ENCODE data around the gene AVPR2.

DNA sequence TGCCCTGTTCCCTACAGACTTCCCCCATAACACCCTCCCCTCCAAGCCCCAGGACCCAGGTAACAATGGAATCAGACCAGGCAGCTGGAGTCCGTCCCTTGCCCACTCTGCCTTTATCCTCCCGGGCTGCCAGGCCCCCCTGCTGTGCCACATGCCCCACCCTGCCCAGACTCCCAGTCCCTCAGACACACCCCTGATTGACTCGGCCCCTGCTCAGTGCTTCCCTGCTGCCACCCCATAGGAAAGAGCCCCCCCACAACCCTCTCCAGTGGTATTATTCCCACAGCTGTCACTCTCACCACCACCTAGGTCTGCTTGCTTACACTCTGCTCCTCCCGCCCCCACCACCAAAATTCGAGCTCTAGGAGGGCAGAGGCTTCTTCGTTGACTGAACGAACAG is 35.1 kb downstream of the AVPR2 start:
- TF ChIP-seq, protein P1, sequence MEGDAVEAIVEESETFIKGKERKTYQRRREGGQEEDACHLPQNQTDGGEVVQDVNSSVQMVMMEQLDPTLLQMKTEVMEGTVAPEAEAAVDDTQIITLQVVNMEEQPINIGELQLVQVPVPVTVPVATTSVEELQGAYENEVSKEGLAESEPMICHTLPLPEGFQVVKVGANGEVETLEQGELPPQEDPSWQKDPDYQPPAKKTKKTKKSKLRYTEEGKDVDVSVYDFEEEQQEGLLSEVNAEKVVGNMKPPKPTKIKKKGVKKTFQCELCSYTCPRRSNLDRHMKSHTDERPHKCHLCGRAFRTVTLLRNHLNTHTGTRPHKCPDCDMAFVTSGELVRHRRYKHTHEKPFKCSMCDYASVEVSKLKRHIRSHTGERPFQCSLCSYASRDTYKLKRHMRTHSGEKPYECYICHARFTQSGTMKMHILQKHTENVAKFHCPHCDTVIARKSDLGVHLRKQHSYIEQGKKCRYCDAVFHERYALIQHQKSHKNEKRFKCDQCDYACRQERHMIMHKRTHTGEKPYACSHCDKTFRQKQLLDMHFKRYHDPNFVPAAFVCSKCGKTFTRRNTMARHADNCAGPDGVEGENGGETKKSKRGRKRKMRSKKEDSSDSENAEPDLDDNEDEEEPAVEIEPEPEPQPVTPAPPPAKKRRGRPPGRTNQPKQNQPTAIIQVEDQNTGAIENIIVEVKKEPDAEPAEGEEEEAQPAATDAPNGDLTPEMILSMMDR (IDR thresholded peaks at IDR 0.05), result no peak
- no peak for TF ChIP-seq POLR2A (IDR thresholded peaks at IDR 0.05)

Data from ovary (tissue), 3 donors.